ENCODE measurements around the gene SNTG2.

DNA sequence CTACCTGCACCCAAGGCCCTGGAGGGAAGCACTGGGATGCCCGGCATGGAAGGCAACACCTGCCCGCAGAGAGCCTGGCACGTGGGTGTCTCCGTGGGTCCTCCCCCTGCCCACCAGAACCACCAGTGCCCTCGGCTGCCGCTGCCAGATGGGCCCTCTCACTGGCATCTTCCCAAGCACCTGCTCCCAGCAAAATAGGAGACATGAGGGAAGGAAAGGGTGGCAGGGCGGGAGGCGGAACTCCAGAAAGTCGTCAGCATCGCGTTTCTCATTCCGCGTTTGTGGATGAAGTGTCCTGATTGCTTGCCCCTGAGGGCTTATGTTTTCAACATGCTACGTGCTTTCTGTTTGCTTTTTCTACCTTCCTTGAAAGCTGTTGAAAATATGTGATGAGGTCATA is 8.8 kb upstream of the SNTG2 start:
- TF ChIP-seq CTCF (IDR thresholded peaks at IDR 0.05) (no peak), POLR2A (IDR thresholded peaks at IDR 0.05) (no peak)
